Activated naive CD4-positive, alpha-beta T cell treated with anti-CD3 and anti-CD28 coated beads, Interleukin-2, amount 50 U/mL, for 72 hours (primary cell): ENCODE data around the gene TTC9. TPM values are rescaled to one million over a fixed set of nuclear protein-coding genes. Genes with fewer than 3 reads are reported as not detected.
A peak's percentile ranks its signal among the peaks of the same experiment; 100 is the strongest.

Experiments used
- ATAC-seq, 2 donors: fragments of 150-1000 bp; cut with Tn5 transposase; 2 replicates each; pipeline ENCODE4 v1.10.0; 2021; ENCODE audit warnings: mild to moderate bottlenecking in 2 of 2, moderate library complexity in 2 of 2
- DNase-seq, 2 donors: peaks; one replicate each; pipeline ENCODE4 v3.0.0; 2021 to 2022; ENCODE audit warnings: low spot score in 2 of 2
- H3K27ac Mint-ChIP-seq, 2 donors: one replicate each; pipeline ENCODE4 v1.8.0; 2022; ENCODE audit warnings: mild to moderate bottlenecking in 2 of 2, mixed read lengths in 2 of 2
- H3K36me3 Mint-ChIP-seq, 2 donors: one replicate each; pipeline ENCODE4 v1.8.0; 2022; ENCODE audit warnings: mixed read lengths in 2 of 2
- H3K9me3 Mint-ChIP-seq, 2 donors: one replicate each; pipeline ENCODE4 v1.8.0; 2022; ENCODE audit warnings: mixed read lengths in 2 of 2
- total RNA-seq, 2 donors: library from RNA; stranded (reverse); gene quantifications; one replicate each; pipeline ENCODE4 v1.2.3, GENCODE V29; 2022

Gene TTC9
- total RNA-seq, 2 donors from 2014 or later, result 6.2 to 6.5 TPM

GRCh38 chr14:70638416-70638815 lies 3.3 kb upstream of the TTC9 start:
- H3K36me3 Mint-ChIP-seq, result peaks cover 16 to 20% of the 10 kb centered on the region in 2 donors
- H3K27ac Mint-ChIP-seq, result no peak overlapping the region
- H3K9me3 Mint-ChIP-seq, result peaks cover 0 to 4% of the 10 kb centered on the region in 2 donors
- DNase-seq (no peak), ATAC-seq (no peak)

GRCh38 chr14:70640938-70641547 lies 673 bp upstream of the TTC9 start:
- DNase-seq (peak; percentile 56 to 77), ATAC-seq (peak; percentile 84 to 89)
- H3K9me3 Mint-ChIP-seq, result no peaks in the 10 kb centered on the region
- peak overlapping the region; percentile 91 to 96 for H3K27ac Mint-ChIP-seq
- H3K36me3 Mint-ChIP-seq, result peaks cover 11 to 21% of the 10 kb centered on the region in 2 donors

- ATAC-seq (peak; percentile 37 to 46), DNase-seq (peak; percentile 47 to 60)
- H3K27ac Mint-ChIP-seq, result peak overlapping the region; percentile 90 to 95
- H3K9me3 Mint-ChIP-seq, result no peaks in the 10 kb centered on the region
- H3K36me3 Mint-ChIP-seq, result peaks cover 14 to 21% of the 10 kb centered on the region in 2 donors
These were observed 853 bp downstream of the TTC9 start for GRCh38 chr14:70642303-70643235.

GRCh38 chr14:70643967-70644366 lies 2.3 kb downstream of the TTC9 start:
- no peak for ATAC-seq
- H3K9me3 Mint-ChIP-seq, result no peaks in the 10 kb centered on the region
- H3K27ac Mint-ChIP-seq, result peak overlapping the region in 1 of 2 donors; percentile 95
- DNase-seq, result no peak
- peaks cover 19 to 21% of the 10 kb centered on the region in 2 donors for H3K36me3 Mint-ChIP-seq

GRCh38 chr14:70645892-70646291 lies 4.2 kb downstream of the TTC9 start:
- Mint-ChIP-seq H3K27ac (peak overlapping the region in 1 of 2 donors; percentile 19), H3K36me3 (peaks cover 18 to 20% of the 10 kb centered on the region in 2 donors), H3K9me3 (no peaks in the 10 kb centered on the region)
- DNase-seq (no peak), ATAC-seq (no peak)

GRCh38 chr14:70646705-70647104 lies 5.0 kb downstream of the TTC9 start:
- peaks cover 12 to 21% of the 10 kb centered on the region in 2 donors for H3K36me3 Mint-ChIP-seq
- ATAC-seq (no peak), DNase-seq (no peak)
- no peaks in the 10 kb centered on the region for H3K9me3 Mint-ChIP-seq
- H3K27ac Mint-ChIP-seq, result peak overlapping the region in 1 of 2 donors; percentile 19

- H3K9me3 Mint-ChIP-seq, result no peaks in the 10 kb centered on the region
- H3K27ac Mint-ChIP-seq, result no peak overlapping the region
- ATAC-seq (no peak), DNase-seq (no peak)
- peaks cover 8 to 31% of the 10 kb centered on the region in 2 donors for H3K36me3 Mint-ChIP-seq
These were observed 6.6 kb downstream of the TTC9 start for GRCh38 chr14:70648346-70648745.

- Mint-ChIP-seq H3K36me3 (peaks cover 6 to 31% of the 10 kb centered on the region in 2 donors), H3K27ac (no peak overlapping the region), H3K9me3 (no peaks in the 10 kb centered on the region)
- ATAC-seq, result no peak
- no peak for DNase-seq
These were observed 8.1 kb downstream of the TTC9 start for GRCh38 chr14:70649803-70650202.

GRCh38 chr14:70651522-70651921 lies 9.8 kb downstream of the TTC9 start:
- Mint-ChIP-seq H3K27ac (peak overlapping the region in 1 of 2 donors; percentile 61), H3K9me3 (no peaks in the 10 kb centered on the region), H3K36me3 (peaks cover 6 to 20% of the 10 kb centered on the region in 2 donors)
- peak in 1 of 2 donors; percentile 25 for DNase-seq
- peak; percentile 56 to 74 for ATAC-seq

GRCh38 chr14:70652871-70653270 lies 11.2 kb downstream of the TTC9 start:
- peaks cover 6 to 18% of the 10 kb centered on the region in 2 donors for H3K36me3 Mint-ChIP-seq
- DNase-seq (no peak), ATAC-seq (peak in 1 of 2 donors; percentile 12)
- H3K27ac Mint-ChIP-seq, result peak overlapping the region in 1 of 2 donors; percentile 93
- H3K9me3 Mint-ChIP-seq, result peaks cover 4% of the 10 kb centered on the region in 2 donors

- Mint-ChIP-seq H3K36me3 (peaks cover 6 to 15% of the 10 kb centered on the region in 2 donors), H3K9me3 (peaks cover 4% of the 10 kb centered on the region in 2 donors)
- no peak for DNase-seq
These were observed 11.9 kb downstream of the TTC9 start for GRCh38 chr14:70653662-70654061.

GRCh38 chr14:70654632-70655031 lies 12.9 kb downstream of the TTC9 start:
- DNase-seq (no peak), ATAC-seq (peak; percentile 29 to 48)
- peaks cover 4% of the 10 kb centered on the region in 2 donors for H3K9me3 Mint-ChIP-seq
- H3K36me3 Mint-ChIP-seq, result peaks cover 6 to 12% of the 10 kb centered on the region in 2 donors
- H3K27ac Mint-ChIP-seq, result peak overlapping the region; percentile 93 to 98

More at GRCh38 chr14:70653662-70654061, 11.9 kb downstream of the TTC9 start:
- ATAC-seq, result no peak
- peak overlapping the region; percentile 16 to 93 for H3K27ac Mint-ChIP-seq

GRCh38 chr14:70655110-70655826 lies 13.6 kb downstream of the TTC9 start:
- peaks cover 4% of the 10 kb centered on the region in 2 donors for H3K9me3 Mint-ChIP-seq
- peak; percentile 61 to 66 for DNase-seq
- H3K27ac Mint-ChIP-seq, result peak overlapping the region; percentile 93 to 98
- peaks cover 6 to 12% of the 10 kb centered on the region in 2 donors for H3K36me3 Mint-ChIP-seq
- ATAC-seq, result peak; percentile 79 to 82

- DNase-seq, result no peak
- Mint-ChIP-seq H3K27ac (peak overlapping the region; percentile 73 to 91), H3K36me3 (peaks cover 0 to 9% of the 10 kb centered on the region in 2 donors), H3K9me3 (peaks cover 4% of the 10 kb centered on the region in 2 donors)
- no peak for ATAC-seq
These were observed 17.2 kb downstream of the TTC9 start for GRCh38 chr14:70658899-70659298.

- DNase-seq, result peak in 1 of 2 donors; percentile 47
- H3K27ac Mint-ChIP-seq, result peak overlapping the region; percentile 91 to 95
- H3K36me3 Mint-ChIP-seq, result peaks cover 0 to 9% of the 10 kb centered on the region in 2 donors
- peaks cover 4% of the 10 kb centered on the region in 2 donors for H3K9me3 Mint-ChIP-seq
- peak; percentile 62 to 82 for ATAC-seq
These were observed 19.5 kb downstream of the TTC9 start for GRCh38 chr14:70660967-70661893.
